ENCODE data around the gene RAB7B. TPM values are rescaled to one million over a fixed set of nuclear protein-coding genes. Genes with fewer than 3 reads are reported as not detected.

The RAB7B gene
- total and polyA plus RNA-seq, 9 of the 15 experiments (the other 6 are each of a cell fraction or from before 2014, with no cell fraction given): 0.03 to 0.29 (median 0.07) TPM; not detected in 4

DNA sequence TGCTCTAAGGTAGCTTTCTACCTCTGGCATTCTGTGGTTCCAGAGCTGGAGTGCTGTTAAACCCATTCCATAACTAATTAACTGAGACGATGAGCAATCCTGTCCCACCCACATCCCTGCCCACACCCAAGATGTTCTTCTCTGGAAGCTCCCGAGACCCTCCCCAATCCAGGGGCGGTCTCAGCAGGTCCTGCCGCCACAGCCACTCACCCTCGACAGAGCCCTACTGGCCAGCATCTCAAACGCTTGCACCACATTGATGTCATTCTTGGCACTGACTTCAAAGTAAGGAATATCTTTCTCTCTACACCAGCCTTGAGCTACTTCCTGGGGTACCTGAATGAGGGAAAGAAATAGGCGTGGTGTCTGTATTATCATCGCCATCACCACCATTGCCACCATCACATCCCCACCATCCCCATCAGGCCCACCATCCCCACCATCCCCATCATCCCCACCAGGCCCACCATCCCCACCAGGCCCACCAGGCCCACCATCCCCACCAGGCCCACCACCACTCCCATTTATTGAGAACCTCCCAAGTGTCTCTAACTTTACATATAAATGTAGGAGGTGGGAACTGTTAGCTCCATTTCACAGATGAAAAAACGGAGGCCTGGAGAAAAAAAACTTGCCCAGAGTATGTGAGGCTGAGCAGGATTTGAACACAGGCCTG lies 17.7 kb downstream of the RAB7B start (continued):
- TF ChIP-seq HSF4 (CRISPR knock-in tag; IDR thresholded peaks at IDR 0.05; ENCODE audit: borderline replicate concordance) (no peak), HDAC2 (IDR thresholded peaks at IDR 0.05) (no peak), CBX3 (IDR thresholded peaks at IDR 0.05; ENCODE audit: borderline replicate concordance in 1 of 2, low read length in 2 of 2) (no peak), NCOA1 (IDR thresholded peaks at IDR 0.05; ENCODE audit: low read depth) (no peak), ZNF717 (CRISPR knock-in tag; IDR thresholded peaks at IDR 0.05) (no peak), TEAD4 (IDR thresholded peaks at IDR 0.05; ENCODE audit: low read length) (no peak), TEAD4 (CRISPR knock-in tag; IDR thresholded peaks at IDR 0.05; ENCODE audit: borderline replicate concordance) (no peak), MEIS2 (IDR thresholded peaks at IDR 0.05; ENCODE audit: partially characterized antibody) (no peak)
- TF ChIP-seq, protein P1, sequence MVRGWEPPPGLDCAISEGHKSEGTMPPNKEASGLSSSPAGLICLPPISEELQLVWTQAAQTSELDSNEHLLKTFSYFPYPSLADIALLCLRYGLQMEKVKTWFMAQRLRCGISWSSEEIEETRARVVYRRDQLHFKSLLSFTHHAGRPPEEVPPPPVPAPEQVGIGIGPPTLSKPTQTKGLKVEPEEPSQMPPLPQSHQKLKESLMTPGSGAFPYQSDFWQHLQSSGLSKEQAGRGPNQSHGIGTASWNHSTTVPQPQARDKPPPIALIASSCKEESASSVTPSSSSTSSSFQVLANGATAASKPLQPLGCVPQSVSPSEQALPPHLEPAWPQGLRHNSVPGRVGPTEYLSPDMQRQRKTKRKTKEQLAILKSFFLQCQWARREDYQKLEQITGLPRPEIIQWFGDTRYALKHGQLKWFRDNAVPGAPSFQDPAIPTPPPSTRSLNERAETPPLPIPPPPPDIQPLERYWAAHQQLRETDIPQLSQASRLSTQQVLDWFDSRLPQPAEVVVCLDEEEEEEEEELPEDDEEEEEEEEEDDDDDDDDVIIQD (CRISPR knock-in tag; IDR thresholded peaks at IDR 0.05): no peak
- TF ChIP-seq, protein P2, sequence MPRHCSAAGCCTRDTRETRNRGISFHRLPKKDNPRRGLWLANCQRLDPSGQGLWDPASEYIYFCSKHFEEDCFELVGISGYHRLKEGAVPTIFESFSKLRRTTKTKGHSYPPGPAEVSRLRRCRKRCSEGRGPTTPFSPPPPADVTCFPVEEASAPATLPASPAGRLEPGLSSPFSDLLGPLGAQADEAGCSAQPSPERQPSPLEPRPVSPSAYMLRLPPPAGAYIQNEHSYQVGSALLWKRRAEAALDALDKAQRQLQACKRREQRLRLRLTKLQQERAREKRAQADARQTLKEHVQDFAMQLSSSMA (CRISPR knock-in tag; IDR thresholded peaks at IDR 0.05): no peak
- TF ChIP-seq, protein P3, sequence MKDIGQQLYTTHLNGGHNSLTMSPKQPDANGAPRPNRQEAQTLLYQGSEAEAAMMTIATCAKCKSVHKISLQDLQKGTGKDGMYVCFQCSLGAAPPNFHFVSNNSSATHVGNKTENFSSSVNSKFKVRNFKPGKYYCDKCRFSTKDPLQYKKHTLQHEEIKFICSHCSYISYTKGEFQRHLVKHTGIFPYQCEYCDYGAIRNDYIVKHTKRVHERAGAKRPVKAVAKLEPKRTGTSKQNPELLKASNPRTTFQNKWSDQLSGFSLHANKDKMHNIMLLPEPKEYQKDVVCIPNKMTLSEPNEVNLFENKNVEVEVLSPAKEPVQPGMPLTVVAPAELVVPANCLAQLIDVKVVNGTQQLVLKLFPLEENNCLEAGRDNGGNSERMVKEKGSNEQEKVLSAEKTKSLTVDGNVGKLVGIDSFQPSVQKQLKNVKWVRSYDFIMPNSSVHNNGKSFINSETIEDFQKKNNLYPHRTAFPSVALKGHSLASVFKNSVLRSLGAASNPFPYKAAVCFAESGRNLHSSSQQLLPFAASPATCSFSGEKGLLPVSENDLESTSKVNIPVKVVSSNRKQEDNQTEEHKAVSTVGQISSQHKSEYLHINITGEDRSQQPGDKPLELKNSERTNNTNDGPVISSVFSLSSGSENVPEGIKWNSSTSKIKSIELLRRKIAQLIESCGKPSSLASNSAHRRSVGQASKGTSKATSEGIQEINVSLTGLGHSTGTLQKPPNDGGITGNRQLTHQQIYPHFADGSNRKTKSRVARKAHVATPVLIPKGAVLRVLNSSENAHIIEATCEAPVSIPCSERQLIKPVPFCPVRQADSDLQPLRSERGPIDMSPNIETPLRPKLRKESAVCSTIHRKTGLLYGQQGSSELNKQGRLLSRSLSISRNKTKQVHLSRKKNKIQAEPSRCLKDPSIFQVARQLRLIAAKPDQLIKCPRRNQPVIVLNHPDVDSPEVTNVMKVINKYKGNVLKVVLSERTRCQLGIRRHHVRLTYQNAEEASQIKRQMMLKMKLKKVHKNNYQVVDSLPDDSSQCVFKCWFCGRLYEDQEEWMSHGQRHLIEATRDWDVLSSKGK (CRISPR knock-in tag; IDR thresholded peaks at IDR 0.05): no peak
